SKM-1 (cell line): ENCODE results near the gene RAI14.

Experiments
- DNase-seq: peaks from one replicate; lab custom pipeline; 2025; ENCODE audit not compliant: unreplicated experiment; lab: John Stamatoyannopoulos, UW

RAI14 gene

GRCh38 chr5:34656001-34656699, at the start of gene RAI14:
TSS of gene RAI14 (plus strand) at chr5:34656328. CDS start at chr5:34686920, 30,592 bp downstream.
- DNase-seq, result no peak

- DNase-seq, result no peak
Observed at GRCh38 chr5:34608368-34608767, 47.8 kb upstream of the RAI14 start.

- no peak for DNase-seq
Observed at GRCh38 chr5:34608859-34609648, 47.1 kb upstream of the RAI14 start.

- DNase-seq, result no peak
Observed at GRCh38 chr5:34609951-34610441, 46.1 kb upstream of the RAI14 start.

- DNase-seq, result no peak
Observed at GRCh38 chr5:34610546-34610945, 45.6 kb upstream of the RAI14 start.

- DNase-seq, result no peak
Observed at GRCh38 chr5:34611464-34612415, 44.4 kb upstream of the RAI14 start.

GRCh38 chr5:34616651-34617050, 39.5 kb upstream of the RAI14 start:
- DNase-seq, result no peak

- DNase-seq, result no peak
Observed at GRCh38 chr5:34618371-34619065, 37.6 kb upstream of the RAI14 start.

- DNase-seq, result no peak
Observed at GRCh38 chr5:34620185-34620584, 35.9 kb upstream of the RAI14 start.

GRCh38 chr5:34621277-34622097, 34.6 kb upstream of the RAI14 start:
- no peak for DNase-seq

GRCh38 chr5:34622098-34622400, 34.1 kb upstream of the RAI14 start:
- no peak for DNase-seq

GRCh38 chr5:34624691-34625090, 31.4 kb upstream of the RAI14 start:
- DNase-seq, result no peak

- DNase-seq, result no peak
Observed at GRCh38 chr5:34625246-34625645, 30.9 kb upstream of the RAI14 start.

- DNase-seq, result no peak
Observed at GRCh38 chr5:34626036-34626435, 30.1 kb upstream of the RAI14 start.

GRCh38 chr5:34626751-34627150, 29.4 kb upstream of the RAI14 start:
- no peak for DNase-seq

- no peak for DNase-seq
Observed at GRCh38 chr5:34627794-34628193, 28.3 kb upstream of the RAI14 start.

- DNase-seq, result no peak
Observed at GRCh38 chr5:34628373-34628772, 27.8 kb upstream of the RAI14 start.

GRCh38 chr5:34630596-34630995, 25.5 kb upstream of the RAI14 start:
- no peak for DNase-seq

- no peak for DNase-seq
Observed at GRCh38 chr5:34632807-34633422, 23.2 kb upstream of the RAI14 start.
